GM21515 (cell line): ENCODE results near the gene ATP5F1E.

Experiments used
- ATAC-seq: cut with Tn5 transposase; IDR thresholded peaks from one replicate; pipeline ENCODE4 v1.9.1; 2021; ENCODE audit not compliant: unreplicated experiment

Gene ATP5F1E

GRCh38 chr20:59006864-59007664, 25.1 kb downstream of the ATP5F1E start, which contains the start of gene CTSZ:
CTSZ (minus strand) TSS chr20:59007254; CDS start chr20:59007128, 126 bp downstream.
- peak; percentile 26 for ATAC-seq

- no peak for ATAC-seq
Observed at GRCh38 chr20:59006167-59006863, 25.8 kb downstream of the ATP5F1E start.

GRCh38 chr20:59005523-59006166, 26.5 kb downstream of the ATP5F1E start:
- ATAC-seq = no peak

- ATAC-seq = peak; percentile 50
Observed at GRCh38 chr20:59004763-59005522, 27.2 kb downstream of the ATP5F1E start.

GRCh38 chr20:59004493-59004762, 27.7 kb downstream of the ATP5F1E start:
- ATAC-seq = no peak

GRCh38 chr20:59003836-59004492, 28.2 kb downstream of the ATP5F1E start:
- ATAC-seq = no peak

GRCh38 chr20:59002874-59003399, 29.2 kb downstream of the ATP5F1E start:
- no peak for ATAC-seq

- no peak for ATAC-seq
Observed at GRCh38 chr20:59002388-59002787, 29.7 kb downstream of the ATP5F1E start.

GRCh38 chr20:59001449-59002171, 30.5 kb downstream of the ATP5F1E start:
- ATAC-seq = no peak

- no peak for ATAC-seq
Observed at GRCh38 chr20:59001068-59001448, 31.1 kb downstream of the ATP5F1E start.

- ATAC-seq = no peak
Observed at GRCh38 chr20:59000326-59000725, 31.8 kb downstream of the ATP5F1E start.

- no peak for ATAC-seq
Observed at GRCh38 chr20:58998656-58999055, 33.5 kb downstream of the ATP5F1E start.

GRCh38 chr20:58997141-58997770, 34.9 kb downstream of the ATP5F1E start:
- ATAC-seq = no peak

GRCh38 chr20:58996226-58996611, 35.9 kb downstream of the ATP5F1E start:
- no peak for ATAC-seq

GRCh38 chr20:58995461-58996225, 36.5 kb downstream of the ATP5F1E start:
- no peak for ATAC-seq

- ATAC-seq = no peak
Observed at GRCh38 chr20:58994390-58995159, 37.6 kb downstream of the ATP5F1E start.

- ATAC-seq = no peak
Observed at GRCh38 chr20:58993332-58994248, 38.5 kb downstream of the ATP5F1E start.
